HepG2 (cell line): ENCODE measurements around the gene MCC. TPM values are rescaled to one million over a fixed set of nuclear protein-coding genes. Genes with fewer than 3 reads are reported as not detected.

Experiments used
- ATAC-seq: fragments of 200-7000 bp; cut with Tn5 transposase; 3 replicates; pipeline ENCODE4 v1.9.1; 2020; ENCODE audit warnings: mild to moderate bottlenecking, moderate library complexity
- BruUV-seq: library from RNA; stranded (reverse); fragments of 400-500 nt; replicated peaks from 2 replicates; lab custom pipeline; 2021; lab: Mats Ljungman, UMichigan
- CTCF ChIA-PET: fragments of 300-600 bp; formaldehyde crosslinking; extraction: SDS; loops from one replicate; lab custom pipeline; 2021; ENCODE audit warnings: low total read pairs, inconsistent platforms, low intra/inter-chr PET ratio; lab: Yijun Ruan, JAX
- POLR2A ChIA-PET: fragments of 350-600 bp; sonication (Branson Sonifier 250); formaldehyde crosslinking; loops from one replicate; lab custom pipeline; 2020; ENCODE audit warnings: antibody characterized with exemption, inconsistent platforms; lab: Yijun Ruan, JAX
- DNase-seq: peaks from one replicate; pipeline ENCODE4 v3.0.0-alpha.2; 2015; ENCODE audit warnings: low spot score
- FAIRE-seq: peaks from 3 replicates; lab custom pipeline; 2011; peaks lifted over from hg19 to GRCh38; lab: Jason Lieb, UNC
- H2AFZ ChIP-seq: one replicate; pipeline ENCODE4 v1.6.1; 2011; ENCODE audit warnings: low read length, inconsistent platforms
- H3K27ac ChIP-seq: fragments of 300-600 bp; 3 replicates; pipeline ENCODE4 v1.8.0; 2011; ENCODE audit warnings: mixed run types, mild to moderate bottlenecking, mixed read lengths, low read length, inconsistent platforms; ENCODE audit not compliant: insufficient read depth; ENCODE audit errors: extremely low read length
- H3K27me3 ChIP-seq, 2 experiments: fragments of 200-600 bp in 1 of 2; 2 replicates in 1 of 2; 3 replicates in 1 of 2; pipeline versions ENCODE4 v1.6.0 to v1.8.0; 2011; ENCODE audit warnings: low read length in 2 of 2, mild to moderate bottlenecking in 2 of 2, moderate library complexity in 2 of 2, inconsistent platforms in 1 of 2; ENCODE audit not compliant: insufficient read depth in 2 of 2, control insufficient read depth in 1 of 2
- H3K36me3 ChIP-seq, 2 experiments: fragments of 200-600 bp in 1 of 2; replicated peaks in 1 of 2; 2 replicates in 1 of 2; 3 replicates in 1 of 2; pipeline versions ENCODE4 v1.5.1 to v1.8.0; 2011; ENCODE audit warnings: low read length in 2 of 2, inconsistent platforms in 1 of 2; ENCODE audit not compliant: insufficient read depth in 2 of 2, control insufficient read depth in 1 of 2
- H3K4me1 ChIP-seq: 2 replicates; pipeline ENCODE4 v1.5.1; 2012; ENCODE audit warnings: low read length, inconsistent platforms; ENCODE audit not compliant: insufficient read depth
- H3K4me2 ChIP-seq: 2 replicates; pipeline ENCODE4 v1.6.0; 2011; ENCODE audit warnings: low read depth, low read length, inconsistent platforms
- H3K4me3 ChIP-seq, 3 experiments: fragments of 200-600 bp in 1 of 3; sonication (generic), shearing (Covaris generic) in 1 of 3; replicated peaks in 1 of 3; 2 replicates each; pipeline ENCODE4 v1.5.1; 2011 to 2016; ENCODE audit warnings: low read length in 3 of 3, inconsistent platforms in 2 of 3, low read depth in 2 of 3, mild to moderate bottlenecking in 2 of 3, control low read depth in 1 of 3, mixed read lengths in 1 of 3; ENCODE audit not compliant: insufficient read depth in 1 of 3
- H3K79me2 ChIP-seq: one replicate; pipeline ENCODE4 v1.6.1; 2011; ENCODE audit warnings: low read length, inconsistent platforms; ENCODE audit not compliant: insufficient read depth
- H3K9ac ChIP-seq: 2 replicates; pipeline ENCODE4 v1.6.0; 2011; ENCODE audit warnings: mild to moderate bottlenecking, low read depth, low read length, inconsistent platforms; ENCODE audit not compliant: insufficient read depth
- H3K9me3 ChIP-seq: 2 replicates; pipeline ENCODE4 v1.5.1; 2012; ENCODE audit warnings: mild to moderate bottlenecking, low read length
- H4K20me1 ChIP-seq: 2 replicates; pipeline ENCODE4 v1.6.0; 2011; ENCODE audit warnings: inconsistent platforms, mild to moderate bottlenecking, low read length, moderate library complexity; ENCODE audit not compliant: insufficient read depth
- AFF4 ChIP-seq: sonication (generic); formaldehyde crosslinking; IDR thresholded peaks from 2 replicates; pipeline ENCODE4 v1.4.0; 2020; ENCODE audit warnings: missing genetic modification reagents
- CAMTA2 ChIP-seq: sonication (generic); formaldehyde crosslinking; IDR thresholded peaks from 2 replicates; pipeline ENCODE4 v1.4.0; 2020; ENCODE audit warnings: mild to moderate bottlenecking, missing genetic modification reagents, borderline replicate concordance
- GLI4 ChIP-seq: sonication (generic); formaldehyde crosslinking; IDR thresholded peaks from 2 replicates; pipeline ENCODE4 v1.5.1; 2020; ENCODE audit warnings: missing genetic modification reagents, mild to moderate bottlenecking, moderate library complexity, borderline replicate concordance
- RBM39 ChIP-seq: fragments of 200-400 bp; formaldehyde crosslinking; IDR thresholded peaks from one replicate; pipeline ENCODE4 v1.6.1; 2018; ENCODE audit warnings: antibody characterized with exemption, mild to moderate bottlenecking, low read depth, low read length; ENCODE audit not compliant: poor library complexity, severe bottlenecking
- STAG1 ChIP-seq: sonication (generic); formaldehyde crosslinking; IDR thresholded peaks from 2 replicates; pipeline ENCODE4 v1.4.0; 2020; ENCODE audit warnings: missing genetic modification reagents
- ZNF709 ChIP-seq: sonication (generic); formaldehyde crosslinking; IDR thresholded peaks from 2 replicates; pipeline ENCODE4 v1.5.0; 2020; ENCODE audit warnings: mild to moderate bottlenecking, missing genetic modification reagents
- WGBS: methylation state at CpG from one replicate; pipeline ENCODE4 v1.1.6; 2017; ENCODE audit warnings: low lambda C conversion rate; 5-methylcytosine and 5-hydroxymethylcytosine counted together
- in situ Hi-C: cut with HindIII; loops from 2 replicates; pipeline ENCODE4 v1.10.0; 2017; ENCODE audit warnings: low pct_unique_long_range_greater_than_20kb; ENCODE audit not compliant: extremely low pct_ligation_motif_present
- intact Hi-C: fragments of 100-400 bp; cut with micrococcal nuclease; formaldehyde crosslinking; loops from one replicate; pipeline ENCODE4 v1.10.0; 2022; ENCODE audit not compliant: unreplicated experiment
- polyA plus RNA-seq, 8 experiments: library from polyadenylated mRNA; depleted of rRNA in 3 of 8; stranded (reverse) in 7 of 8; unstranded in 1 of 8; fragments of >200 nt; fragmentation: Illumina TruSeq in 4 of 8; extraction: Trizol in 4 of 8; gene quantifications; 2 replicates each; pipeline versions ENCODE4 v1.2.1 to v1.2.3, GENCODE V29; 2011 to 2016; ENCODE audit warnings: low read depth in 4 of 8, missing spikeins in 1 of 8, mixed read lengths in 1 of 8; ENCODE audit not compliant: insufficient read depth in 1 of 8
- total RNA-seq, 5 experiments: library from RNA; depleted of rRNA; stranded (reverse); fragments of >200 nt; fragmentation: Illumina TruSeq; extraction: Trizol; gene quantifications; 2 replicates each; pipeline ENCODE4 v1.2.3, GENCODE V29; 2016; ENCODE audit warnings: low read depth in 1 of 5

The MCC gene
- total and polyA plus RNA-seq, 2 of the 13 experiments (the other 11 are each of a cell fraction or from before 2014, with no cell fraction given): 0.55 to 2.4 TPM

GRCh38 chr5:113085084-113085414 is 403.2 kb downstream of the MCC start (continued):
- TF ChIP-seq AFF4 (CRISPR knock-in tag): no peak
- TF ChIP-seq GLI4 (CRISPR knock-in tag): no peak
- no peak for TF ChIP-seq ZNF709 (CRISPR knock-in tag)

- Histone ChIP-seq H3K27ac (no peak overlapping the region), H3K9me3 (no peaks in the 10 kb centered on the region), H3K27me3 (no peaks in the 10 kb centered on the region), H3K4me2 (no peak overlapping the region), H3K79me2 (no peaks in the 10 kb centered on the region), H3K4me3 (no peak overlapping the region), H3K4me1 (no peaks in the 10 kb centered on the region), H3K9ac (no peak overlapping the region), H4K20me1 (no peaks in the 10 kb centered on the region), H3K36me3 (no peaks in the 10 kb centered on the region), H2AFZ (no peak overlapping the region)
- ATAC-seq: no peak
- no peak for FAIRE-seq
- intact Hi-C loops (no loop called here), in situ Hi-C loops (no loop called here)
- TF ChIP-seq RBM39 (no peak), STAG1 (CRISPR knock-in tag) (peak; percentile 21; the same call in 1 of the 2 replicates), CAMTA2 (no peak)
- WGBS: 52% methylated on average over 2 of the region's 3 CpGs
- no peak for DNase-seq
- POLR2A ChIA-PET: no interaction called here
- BruUV-seq: no TSS peak
- CTCF ChIA-PET: no interaction called here
Observed at GRCh38 chr5:113084402-113085083, 403.7 kb downstream of the MCC start.
